WTC11 (cell line): ENCODE data around the gene NANOS2.

Experiments used
- ATF1 ChIP-seq: sonication (generic); formaldehyde crosslinking; IDR thresholded peaks from 2 replicates; pipeline ENCODE4 v1.8.1; 2023; ENCODE audit warnings: mild to moderate bottlenecking, moderate library complexity, missing genetic modification reagents
- ATF3 ChIP-seq: sonication (generic); formaldehyde crosslinking; conservative IDR thresholded peaks from 2 replicates; pipeline ENCODE4 v1.8.1; 2022; ENCODE audit warnings: mild to moderate bottlenecking, missing genetic modification reagents
- ETV6 ChIP-seq: sonication (generic); formaldehyde crosslinking; IDR thresholded peaks from 2 replicates; pipeline ENCODE4 v1.8.1; 2022; ENCODE audit warnings: mild to moderate bottlenecking, missing genetic modification reagents
- IRF2 ChIP-seq: sonication (generic); formaldehyde crosslinking; IDR thresholded peaks from 2 replicates; pipeline ENCODE4 v1.8.0; 2022; ENCODE audit warnings: low read depth, missing genetic modification reagents, borderline replicate concordance
- NR2C2 ChIP-seq: sonication (generic); formaldehyde crosslinking; IDR thresholded peaks from 2 replicates; pipeline ENCODE4 v1.8.0; 2022; ENCODE audit warnings: mild to moderate bottlenecking, missing genetic modification reagents
- SMAD4 ChIP-seq: sonication (generic); formaldehyde crosslinking; IDR thresholded peaks from 2 replicates; pipeline ENCODE4 v1.8.0; 2022; ENCODE audit warnings: mild to moderate bottlenecking, missing genetic modification reagents
- TEAD4 ChIP-seq: sonication (generic); formaldehyde crosslinking; IDR thresholded peaks from 2 replicates; pipeline ENCODE4 v1.8.0; 2022; ENCODE audit warnings: mild to moderate bottlenecking, missing genetic modification reagents
- ZNF671 ChIP-seq: fragments of 250-450 bp; sonication (Bioruptor Pico); IDR thresholded peaks from 2 replicates; pipeline ENCODE4 v1.8.0; 2021; ENCODE audit warnings: mild to moderate bottlenecking
- TF ChIP-seq, protein P1 (sequence below): fragments of 200-600 bp; IDR thresholded peaks from 2 replicates; pipeline ENCODE4 v1.8.0; 2022; ENCODE audit warnings: antibody characterized with exemption
- TF ChIP-seq, protein P2 (sequence below): sonication (generic); formaldehyde crosslinking; IDR thresholded peaks from 2 replicates; pipeline ENCODE4 v1.8.1; 2023; ENCODE audit warnings: mild to moderate bottlenecking, missing genetic modification reagents, moderate library complexity

DNA sequence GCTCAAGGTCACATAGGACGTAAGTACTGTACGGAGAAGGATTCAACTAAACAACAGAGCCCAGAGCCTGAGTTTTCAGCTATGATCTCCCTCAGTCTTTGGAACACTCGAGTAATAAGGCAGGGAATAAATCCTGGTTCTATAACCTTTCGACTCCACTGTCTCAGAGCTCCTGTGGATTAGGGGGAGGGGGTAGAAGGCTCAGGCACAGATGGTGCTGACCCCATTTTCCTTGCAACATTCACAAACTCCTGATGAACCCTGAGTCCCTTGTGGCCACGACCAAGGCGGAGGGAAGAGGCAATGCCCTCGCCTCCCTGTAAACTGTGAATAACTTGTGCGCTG is 37.7 kb upstream of the NANOS2 start:
- TF ChIP-seq, protein P1, sequence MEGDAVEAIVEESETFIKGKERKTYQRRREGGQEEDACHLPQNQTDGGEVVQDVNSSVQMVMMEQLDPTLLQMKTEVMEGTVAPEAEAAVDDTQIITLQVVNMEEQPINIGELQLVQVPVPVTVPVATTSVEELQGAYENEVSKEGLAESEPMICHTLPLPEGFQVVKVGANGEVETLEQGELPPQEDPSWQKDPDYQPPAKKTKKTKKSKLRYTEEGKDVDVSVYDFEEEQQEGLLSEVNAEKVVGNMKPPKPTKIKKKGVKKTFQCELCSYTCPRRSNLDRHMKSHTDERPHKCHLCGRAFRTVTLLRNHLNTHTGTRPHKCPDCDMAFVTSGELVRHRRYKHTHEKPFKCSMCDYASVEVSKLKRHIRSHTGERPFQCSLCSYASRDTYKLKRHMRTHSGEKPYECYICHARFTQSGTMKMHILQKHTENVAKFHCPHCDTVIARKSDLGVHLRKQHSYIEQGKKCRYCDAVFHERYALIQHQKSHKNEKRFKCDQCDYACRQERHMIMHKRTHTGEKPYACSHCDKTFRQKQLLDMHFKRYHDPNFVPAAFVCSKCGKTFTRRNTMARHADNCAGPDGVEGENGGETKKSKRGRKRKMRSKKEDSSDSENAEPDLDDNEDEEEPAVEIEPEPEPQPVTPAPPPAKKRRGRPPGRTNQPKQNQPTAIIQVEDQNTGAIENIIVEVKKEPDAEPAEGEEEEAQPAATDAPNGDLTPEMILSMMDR: no peak
- TF ChIP-seq ATF1 (CRISPR knock-in tag): no peak
- no peak for TF ChIP-seq ETV6 (CRISPR knock-in tag)
- no peak for TF ChIP-seq IRF2 (CRISPR knock-in tag)
- TF ChIP-seq, protein P2, sequence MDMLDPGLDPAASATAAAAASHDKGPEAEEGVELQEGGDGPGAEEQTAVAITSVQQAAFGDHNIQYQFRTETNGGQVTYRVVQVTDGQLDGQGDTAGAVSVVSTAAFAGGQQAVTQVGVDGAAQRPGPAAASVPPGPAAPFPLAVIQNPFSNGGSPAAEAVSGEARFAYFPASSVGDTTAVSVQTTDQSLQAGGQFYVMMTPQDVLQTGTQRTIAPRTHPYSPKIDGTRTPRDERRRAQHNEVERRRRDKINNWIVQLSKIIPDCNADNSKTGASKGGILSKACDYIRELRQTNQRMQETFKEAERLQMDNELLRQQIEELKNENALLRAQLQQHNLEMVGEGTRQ (CRISPR knock-in tag): no peak
- TF ChIP-seq ZNF671 (CRISPR knock-in tag): no peak
- TF ChIP-seq SMAD4 (CRISPR knock-in tag): no peak
- no peak for TF ChIP-seq NR2C2 (CRISPR knock-in tag)
- TF ChIP-seq ATF3: no peak
- no peak for TF ChIP-seq TEAD4 (CRISPR knock-in tag)
